NCI-H1694 treated with DMSO at 0.1 percent for 48 hours (cell line): ENCODE results near the gene RAB27B.
"Not testable (repeated sequence)": the region's sequence is repeated elsewhere in the genome, so short reads cannot be mapped to it uniquely, and the experiment has no call there.

Experiments
- DNase-seq: peaks from one replicate; lab custom pipeline; 2025; lab: John Stamatoyannopoulos, UW

RAB27B gene, protein sequence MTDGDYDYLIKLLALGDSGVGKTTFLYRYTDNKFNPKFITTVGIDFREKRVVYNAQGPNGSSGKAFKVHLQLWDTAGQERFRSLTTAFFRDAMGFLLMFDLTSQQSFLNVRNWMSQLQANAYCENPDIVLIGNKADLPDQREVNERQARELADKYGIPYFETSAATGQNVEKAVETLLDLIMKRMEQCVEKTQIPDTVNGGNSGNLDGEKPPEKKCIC

DNA sequence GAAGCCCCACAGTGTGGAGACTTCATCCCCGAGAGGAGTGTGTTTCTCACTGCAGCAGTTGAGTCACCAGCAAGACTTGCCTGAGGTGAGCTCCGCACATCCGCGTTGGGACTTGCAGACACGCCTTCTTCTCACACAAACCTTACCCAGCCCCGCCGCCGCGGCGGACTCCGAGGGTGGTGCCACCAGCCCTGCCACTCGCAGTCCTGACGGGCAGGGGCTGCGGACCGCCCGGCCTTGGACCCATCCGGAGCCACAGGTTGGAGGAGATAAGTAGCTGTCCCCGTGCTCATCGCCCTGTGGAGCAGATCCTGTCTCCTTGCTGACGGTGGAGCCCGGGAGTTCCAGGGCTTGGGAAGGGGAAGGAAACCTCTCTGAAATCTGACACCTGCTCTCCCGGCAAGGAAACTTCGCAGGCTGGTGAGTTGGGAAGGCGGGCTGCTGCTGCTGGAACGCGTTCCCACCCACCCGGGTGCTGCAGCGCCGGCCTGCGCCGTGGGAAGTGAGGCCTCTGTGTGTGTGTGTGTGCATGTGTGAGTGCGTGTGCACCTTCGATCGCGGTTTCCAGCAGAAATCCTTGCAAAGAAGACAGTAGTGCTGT is at the start of gene RAB27B:
Gene RAB27B, plus strand, starts transcription at position 197 of the 601 bp plus-strand sequence. CDS start 49,109 bp downstream, outside the sequence.
- DNase-seq = no peak

DNA sequence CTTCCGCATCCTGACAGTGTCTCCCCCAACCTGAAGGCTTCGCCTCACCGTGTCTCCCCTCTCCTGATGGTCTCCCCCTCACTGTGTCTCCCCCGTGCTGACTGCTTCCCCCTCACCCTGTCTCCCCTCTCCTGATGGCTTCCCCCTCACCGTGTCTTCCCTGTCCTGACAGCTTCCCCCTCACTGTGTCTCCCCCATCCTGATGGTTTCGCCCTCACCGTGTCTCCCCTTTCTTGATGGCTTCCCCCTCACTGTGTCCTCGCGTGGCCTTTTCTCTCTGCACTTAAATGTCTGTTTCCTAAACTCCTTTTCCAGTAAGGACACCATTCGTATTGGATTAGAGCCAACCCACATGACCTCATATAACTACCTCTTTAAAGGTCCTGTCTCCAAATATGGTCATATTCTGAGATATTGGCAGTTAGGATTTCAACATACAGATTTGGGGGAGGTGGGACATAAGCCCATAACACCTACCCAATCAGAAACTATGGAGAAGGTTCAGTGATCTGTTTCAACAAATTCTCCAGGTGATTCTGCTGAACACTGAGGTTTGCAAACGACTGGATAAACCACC is 47.9 kb upstream of the RAB27B start:
- DNase-seq = no peak

DNA sequence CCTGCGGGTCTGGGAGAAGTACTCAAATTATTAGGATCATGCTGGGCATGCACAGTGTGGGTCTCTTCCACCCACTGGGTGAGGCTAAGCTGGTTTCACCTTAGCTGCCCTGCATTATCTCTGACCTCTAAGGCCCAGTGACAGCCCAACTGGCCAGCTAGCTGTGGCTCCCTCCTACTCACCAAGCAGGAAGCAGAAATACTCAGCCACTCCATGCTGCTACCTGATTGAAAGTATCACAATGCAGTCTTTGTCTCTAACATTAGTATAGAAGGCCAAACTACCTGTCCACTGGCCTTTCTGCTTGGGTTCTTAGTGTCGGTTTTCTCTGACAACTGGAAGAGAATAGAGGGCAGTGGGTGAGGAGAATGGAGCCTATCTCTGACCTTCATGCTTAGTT is 47.3 kb upstream of the RAB27B start:
- no peak for DNase-seq

DNA sequence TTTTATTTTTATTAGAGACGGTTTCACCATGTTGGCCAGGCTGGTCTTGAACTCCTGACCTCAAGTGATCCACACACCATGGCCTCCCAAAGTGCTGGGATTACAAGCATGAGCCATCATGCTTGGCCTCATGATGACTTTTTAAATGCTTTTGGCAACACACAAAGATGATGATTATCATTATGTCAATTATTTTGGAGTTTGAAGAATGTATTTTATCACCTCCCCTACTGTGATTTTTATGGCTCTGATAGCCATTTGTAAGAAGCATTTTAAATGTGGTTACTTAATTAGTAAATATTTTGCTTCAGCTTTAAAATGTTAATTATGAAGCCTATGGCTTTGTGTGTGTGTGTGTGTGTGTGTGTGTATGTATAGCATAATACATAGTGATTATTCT is 45.1 kb upstream of the RAB27B start:
- DNase-seq = no peak

DNA sequence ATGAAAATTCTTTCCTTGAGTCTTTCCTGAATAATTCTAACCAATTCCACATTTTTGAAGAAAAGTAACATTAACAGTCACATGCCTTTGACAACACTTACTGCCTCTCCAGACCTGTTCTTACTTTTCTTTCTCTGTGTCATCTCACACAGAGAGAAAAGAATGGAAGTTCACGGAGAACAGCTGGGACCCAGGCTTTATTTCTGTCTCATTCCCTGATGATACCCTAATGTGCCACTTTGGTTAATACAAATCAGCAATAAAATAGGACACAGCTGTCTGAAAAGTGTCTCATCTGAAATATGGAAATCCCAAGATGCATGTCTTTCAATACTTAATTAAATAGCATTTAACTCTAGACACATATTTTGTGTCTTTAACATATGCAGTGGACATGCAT is 42.1 kb upstream of the RAB27B start:
- DNase-seq = no peak

DNA sequence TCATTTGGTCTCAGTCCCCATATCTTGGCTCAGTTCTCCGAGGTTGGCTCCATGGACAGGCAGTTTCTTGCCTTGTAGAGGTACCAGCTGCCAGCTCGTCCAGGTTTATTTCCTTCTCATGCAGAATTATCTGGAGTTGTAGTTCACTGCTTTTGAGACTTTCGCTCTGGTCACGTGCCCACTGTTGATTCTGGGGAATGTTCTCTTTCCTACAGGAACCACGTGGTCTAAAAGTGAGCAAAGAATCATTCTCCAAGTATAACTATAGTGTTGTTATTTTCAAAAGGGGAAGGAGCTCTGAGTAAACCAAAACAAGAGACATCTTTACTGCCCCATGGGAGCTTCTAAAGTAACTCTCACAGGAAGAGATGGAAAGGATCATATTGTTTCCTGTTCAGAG is 41.2 kb upstream of the RAB27B start:
- no peak for DNase-seq

DNA sequence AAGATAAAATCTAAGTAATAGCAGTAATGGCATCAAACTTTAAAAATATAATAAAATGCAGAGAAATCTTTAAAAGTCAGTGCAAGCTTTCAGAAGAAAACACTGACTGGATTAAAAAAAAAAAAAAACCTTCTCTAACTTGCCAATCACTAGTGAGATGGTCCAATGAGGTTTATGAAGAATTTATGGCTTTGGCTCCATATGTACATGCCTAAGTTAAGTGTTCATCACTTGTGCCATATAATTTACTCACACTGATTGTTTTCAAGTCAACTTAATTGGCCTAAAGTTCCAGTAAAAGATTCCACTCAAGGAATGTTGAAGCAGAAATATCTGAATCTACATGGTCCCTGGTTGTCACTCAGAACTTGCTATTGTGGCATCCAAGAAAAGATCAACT is 40.7 kb upstream of the RAB27B start:
- DNase-seq = no peak

DNA sequence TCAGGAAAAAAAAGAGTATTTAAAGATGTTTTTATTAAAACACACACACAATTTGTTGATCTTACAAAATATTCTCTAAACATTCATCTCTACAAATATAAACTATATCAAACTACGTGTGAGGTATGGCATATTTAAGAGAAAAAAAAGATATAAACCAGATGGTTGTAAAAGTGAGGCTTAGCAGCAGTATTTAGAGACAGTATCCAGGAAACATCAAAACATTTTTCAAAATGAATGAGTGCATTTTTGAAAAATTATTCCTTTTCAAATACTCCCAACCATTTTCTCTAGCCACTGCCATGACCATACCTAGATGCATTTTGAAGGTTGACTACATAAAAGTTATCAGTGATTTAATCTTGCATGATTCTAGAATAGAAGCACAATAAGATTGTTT is 38.2 kb upstream of the RAB27B start:
- no peak for DNase-seq

DNA sequence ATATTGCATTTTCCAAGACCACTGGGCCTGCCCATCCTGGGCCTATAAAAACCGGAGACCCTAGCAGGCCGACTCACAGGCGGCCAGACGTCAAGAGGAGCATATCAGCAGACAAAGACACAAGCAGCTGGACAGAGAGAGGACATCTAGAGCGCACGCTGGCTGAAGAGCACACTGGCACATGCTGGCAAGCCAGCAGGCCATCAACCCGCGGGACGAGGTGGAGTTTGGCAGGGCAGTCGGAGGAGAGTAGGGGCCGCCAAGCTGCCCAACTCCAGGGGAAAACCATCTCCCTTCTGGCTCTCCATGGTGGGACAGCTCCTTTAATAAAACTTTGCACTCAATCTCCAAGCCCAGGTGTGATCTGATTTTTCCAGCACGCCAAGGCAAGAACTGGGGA is 36.6 kb upstream of the RAB27B start:
- DNase-seq = no peak

DNA sequence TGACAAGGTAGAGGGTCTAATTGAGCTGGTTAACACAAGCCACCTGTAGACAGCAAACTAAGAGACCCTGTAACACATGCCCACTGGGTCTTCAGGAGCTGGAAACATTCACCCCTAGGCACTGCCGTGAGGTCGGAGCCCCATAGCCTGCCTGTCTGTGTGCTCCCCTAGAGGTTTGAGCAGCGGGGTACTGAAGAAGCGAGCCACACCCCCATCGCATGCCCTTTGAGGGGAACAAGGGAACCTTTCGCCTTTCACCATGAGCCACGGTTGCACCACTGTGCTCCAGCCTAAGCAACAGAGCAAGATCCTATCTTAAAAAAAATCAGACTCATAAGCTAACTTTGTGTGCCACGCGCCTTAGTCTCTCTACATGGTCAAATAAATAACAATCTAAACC is 36.2 kb upstream of the RAB27B start:
- no peak for DNase-seq

DNA sequence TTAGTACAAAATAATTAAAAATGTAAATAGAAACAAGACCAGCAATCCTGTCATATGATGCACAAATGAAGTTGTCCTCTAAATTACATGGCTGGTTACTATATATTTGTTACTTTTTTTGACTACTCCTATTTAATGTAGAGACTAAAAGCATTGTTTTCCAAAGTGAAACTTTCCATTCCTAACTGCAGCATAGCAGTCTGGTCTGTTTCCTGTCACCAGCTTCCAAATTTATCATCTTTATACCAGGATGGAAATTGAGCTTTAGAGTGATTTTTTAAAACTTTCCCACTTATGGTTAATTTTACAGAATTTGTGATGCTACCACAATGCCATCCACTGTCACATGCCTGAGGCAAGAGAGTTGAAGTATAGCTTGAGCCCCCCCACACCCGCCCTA is 33.5 kb upstream of the RAB27B start:
- DNase-seq = no peak

DNA sequence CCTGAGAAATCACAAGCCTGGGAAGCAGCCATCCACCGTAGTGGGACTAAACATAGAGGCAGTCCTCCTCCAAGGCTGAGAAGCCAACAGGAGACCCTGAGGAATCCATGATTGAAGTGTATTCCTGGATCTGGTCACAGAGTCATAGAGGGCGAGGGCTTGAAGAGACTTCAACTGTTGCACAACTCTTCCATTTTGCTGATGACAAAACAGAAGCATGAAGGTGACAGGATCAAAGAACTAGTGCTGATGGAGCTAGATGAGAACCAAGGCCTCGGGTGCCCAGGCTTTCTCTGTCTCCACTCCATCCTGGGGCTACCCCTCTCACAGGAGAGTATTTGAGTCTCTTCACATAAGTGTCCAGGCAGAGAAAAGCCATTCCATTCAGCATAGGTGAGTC is 30.1 kb upstream of the RAB27B start:
- no peak for DNase-seq

DNA sequence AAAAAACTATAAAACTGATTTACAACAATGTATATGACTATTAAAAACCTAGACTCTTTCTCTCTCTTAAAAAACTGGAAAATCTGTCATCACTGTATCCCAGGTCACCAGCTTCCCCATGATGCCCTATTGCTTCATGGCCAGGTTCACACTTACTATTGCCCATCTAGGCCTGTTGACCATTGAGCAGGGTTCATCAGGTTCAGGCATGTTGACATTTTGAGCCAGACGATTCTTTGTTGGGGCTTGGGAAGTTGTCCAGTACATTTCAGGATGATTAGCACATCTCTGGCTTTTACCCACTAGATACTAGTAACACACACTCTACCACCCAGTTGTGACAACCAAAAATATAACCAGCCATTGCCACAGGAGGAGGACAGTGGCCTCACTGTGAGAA is 26.9 kb upstream of the RAB27B start:
- no peak for DNase-seq

DNA sequence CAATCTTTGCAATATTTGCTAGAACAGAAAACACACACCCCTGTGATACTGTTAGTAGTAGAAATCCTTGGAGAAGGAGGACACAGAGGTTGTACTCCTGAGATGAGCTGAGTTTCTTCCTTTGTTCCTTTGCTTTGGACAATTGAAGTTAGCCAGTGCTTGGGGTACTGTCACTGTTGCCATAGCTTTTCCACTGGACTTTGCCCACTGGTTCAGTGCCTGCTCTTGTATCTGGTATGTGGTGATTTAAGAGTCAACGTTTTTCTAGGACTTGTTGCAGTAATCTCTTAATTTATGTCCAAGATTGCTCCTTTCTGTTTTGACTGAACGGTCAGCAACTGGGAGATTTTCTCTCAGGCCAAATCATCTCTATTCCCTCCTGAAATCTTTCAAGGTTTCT is 26.1 kb upstream of the RAB27B start:
- DNase-seq = no peak

DNA sequence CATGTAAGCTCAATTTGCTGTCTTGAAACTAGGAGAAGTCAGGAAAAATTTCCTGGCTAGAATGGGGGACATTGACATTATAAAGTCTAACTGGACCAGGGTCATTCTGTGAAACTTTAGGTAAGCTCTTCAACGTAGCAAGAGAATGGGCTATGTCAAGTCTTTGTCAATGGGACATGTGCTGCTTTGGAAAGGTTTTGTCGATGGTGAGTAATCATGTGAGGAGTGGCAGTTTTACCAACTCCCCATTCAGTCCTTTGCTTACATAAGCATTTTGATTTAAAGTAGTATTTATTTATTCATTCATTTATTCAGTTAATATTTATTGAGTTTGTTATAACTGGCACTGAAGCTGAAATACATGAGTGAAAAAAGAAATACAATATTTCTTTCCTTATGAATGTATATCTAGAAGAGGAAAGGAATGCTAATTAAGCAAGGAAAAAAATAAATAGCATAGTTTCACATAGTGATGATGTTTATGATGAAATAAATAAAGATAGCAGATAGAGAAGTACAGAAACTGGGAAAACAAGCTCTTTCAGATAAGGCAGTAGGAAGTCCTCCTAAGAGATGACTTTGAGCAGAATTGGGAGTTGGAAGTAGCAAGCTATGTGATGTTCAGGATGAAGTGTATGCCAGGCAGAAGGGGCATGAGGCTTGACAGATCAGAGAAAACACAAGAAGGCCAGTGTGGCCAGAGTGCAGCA is 25.4 kb upstream of the RAB27B start:
- DNase-seq = no peak

DNA sequence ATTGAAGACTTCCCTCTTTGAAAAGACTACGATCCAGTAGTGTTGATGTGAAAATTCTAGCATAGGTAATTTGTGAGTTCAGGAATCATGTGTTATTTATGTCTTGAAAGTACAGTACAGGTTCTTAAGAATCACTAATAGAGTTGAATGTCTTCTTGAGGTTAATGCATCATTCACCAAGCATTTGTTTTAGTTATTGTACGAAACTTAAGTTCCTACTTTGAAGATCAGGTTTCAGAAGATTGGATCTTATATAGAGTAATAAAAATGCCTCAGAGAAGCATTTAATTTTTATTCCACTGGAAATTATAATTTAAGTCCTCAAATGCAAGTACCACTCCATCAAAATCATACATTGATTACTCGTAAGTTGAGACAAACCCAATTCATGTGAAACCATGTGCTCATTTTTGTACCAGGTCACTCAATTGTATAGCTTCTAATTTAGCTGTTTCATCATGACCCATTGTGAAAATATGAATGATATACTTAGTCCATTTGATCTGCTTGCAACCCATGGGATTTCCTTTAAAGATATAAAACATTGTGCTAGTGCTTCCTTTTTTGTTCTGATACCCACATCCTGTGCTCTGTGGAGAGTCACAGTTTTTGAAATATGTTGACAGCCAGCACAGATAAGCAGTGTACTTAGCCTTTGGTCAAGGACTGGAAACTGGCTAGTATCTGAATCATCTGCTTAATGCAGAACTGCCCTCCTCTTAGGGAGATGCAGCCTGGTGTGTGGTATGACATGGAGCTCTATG is 22.5 kb upstream of the RAB27B start:
- DNase-seq = no peak

DNA sequence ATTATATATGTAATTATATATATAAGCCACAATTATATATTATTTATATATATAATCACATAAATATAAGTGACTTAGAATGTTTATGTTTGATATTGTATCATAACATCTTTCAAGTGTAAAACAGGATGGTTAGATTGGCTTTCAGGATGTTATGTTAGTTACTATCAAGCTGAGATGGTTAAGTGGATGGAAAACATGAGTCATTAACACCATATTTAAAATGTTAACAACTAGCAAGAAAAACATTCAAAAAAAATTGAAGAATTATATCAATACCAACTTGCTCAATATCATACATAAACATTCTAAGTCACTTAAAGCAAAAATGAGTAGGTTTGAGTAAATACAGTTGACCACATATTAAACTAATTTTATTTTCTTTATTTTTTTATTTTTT is 21.8 kb upstream of the RAB27B start:
- no peak for DNase-seq

DNA sequence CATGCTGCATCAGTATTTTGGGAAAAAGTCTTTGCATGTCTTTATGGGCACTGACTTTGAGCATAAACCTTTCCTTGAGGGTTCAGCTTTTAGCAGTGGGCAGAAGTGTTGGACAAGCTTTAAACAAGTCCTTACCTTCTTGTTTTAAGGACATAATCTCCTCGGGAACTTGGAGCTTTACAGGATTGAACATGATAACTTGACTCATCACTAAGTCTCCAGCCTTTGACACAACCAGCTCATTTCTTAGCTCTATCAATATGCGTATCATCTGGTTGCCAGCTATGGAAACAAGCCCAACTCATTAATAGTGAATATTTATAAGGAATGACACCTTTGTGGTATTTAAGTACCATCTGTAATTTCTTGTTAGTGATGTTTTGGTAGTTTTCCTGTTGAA is 21.0 kb upstream of the RAB27B start:
- DNase-seq = no peak

DNA sequence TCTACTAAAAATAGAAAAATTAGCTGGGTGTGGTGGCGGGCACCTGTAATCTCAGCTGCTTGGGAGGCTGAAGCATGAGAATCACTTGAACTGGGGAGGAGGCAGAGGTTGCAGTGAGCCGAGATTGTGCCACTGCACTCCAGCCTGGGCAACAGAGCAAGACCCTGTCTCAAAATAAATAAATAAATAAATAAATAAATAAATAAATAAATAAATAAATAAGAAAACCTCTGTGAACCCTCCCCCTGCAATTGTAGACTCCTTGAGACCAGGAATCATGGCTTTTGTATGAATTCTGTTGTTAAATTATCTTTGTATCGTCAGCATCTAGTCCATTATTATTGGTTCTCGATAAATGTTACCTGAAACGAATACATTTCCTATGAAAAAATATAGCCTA is 17.6 kb upstream of the RAB27B start:
- DNase-seq = not testable (repeated sequence)

DNA sequence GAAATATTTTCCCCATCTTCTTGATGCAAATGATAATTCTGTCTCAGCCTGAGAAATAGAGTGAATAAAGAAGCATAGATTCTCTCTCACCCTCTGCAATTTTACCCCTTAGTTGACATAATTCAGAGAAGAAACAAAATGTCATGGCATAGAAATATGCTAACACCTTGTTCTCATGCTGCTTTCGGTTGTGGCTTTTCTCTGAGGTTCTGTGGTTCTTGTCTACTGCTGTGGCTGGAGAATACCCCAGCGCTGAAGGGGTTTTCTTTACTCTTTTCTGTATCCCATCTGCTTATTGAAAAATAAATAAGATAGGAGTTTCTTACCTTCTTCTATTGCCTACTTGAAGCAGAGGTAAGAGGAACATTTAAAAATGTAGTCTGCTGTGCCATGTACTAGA is 15.4 kb upstream of the RAB27B start:
- DNase-seq = no peak

DNA sequence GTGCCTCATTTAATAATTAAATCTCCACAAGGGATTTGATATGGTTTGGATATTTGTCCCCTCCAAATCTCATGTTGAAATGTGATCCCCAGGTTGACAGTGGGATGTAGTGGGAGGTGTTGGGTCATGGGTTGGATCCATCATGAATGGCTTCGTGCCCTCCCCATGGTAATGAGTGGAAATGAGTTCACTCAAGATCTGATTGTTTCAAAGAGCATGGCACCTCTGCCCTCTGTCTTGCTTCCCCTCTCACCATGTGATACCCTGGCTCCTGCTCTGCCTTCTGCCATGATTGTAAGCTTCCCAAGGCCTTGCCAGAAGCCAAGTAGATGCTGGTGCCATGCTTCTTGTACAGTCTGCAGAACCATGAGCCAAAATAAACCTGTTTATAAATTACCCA is 15.0 kb upstream of the RAB27B start:
- no peak for DNase-seq

DNA sequence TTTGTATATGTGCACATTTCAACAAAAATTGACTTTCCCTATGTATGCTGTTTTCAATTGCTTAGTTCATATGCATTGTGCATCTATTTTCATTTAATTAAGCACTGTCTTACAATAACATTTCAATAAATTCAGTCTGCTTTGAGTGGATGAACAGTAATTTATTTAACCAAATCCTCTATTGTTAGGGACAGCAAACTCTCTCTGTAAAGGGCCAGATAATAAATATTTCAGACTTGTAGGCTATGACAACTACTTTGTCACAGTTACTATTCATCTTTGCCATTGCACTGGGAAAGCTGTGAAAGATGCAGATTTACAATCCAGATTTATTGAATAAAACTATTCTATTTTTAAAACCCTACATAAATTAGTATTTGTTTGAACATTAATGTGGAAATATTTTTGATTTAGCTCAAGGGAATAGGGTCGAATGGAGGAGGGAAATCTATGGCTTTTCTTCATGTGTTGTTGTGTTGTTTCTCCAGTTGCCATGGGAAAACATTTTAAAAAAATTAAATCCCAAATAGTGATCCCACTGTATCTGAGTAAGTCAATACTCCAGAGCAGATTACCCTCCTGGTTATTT is 14.2 kb upstream of the RAB27B start:
- DNase-seq = no peak
